Measurements from ENCODE around the gene CACNA1C. TPM values are rescaled to one million over a fixed set of nuclear protein-coding genes. Genes with fewer than 3 reads are reported as not detected.
"Not testable (repeated sequence)": the region's sequence is repeated elsewhere in the genome, so short reads cannot be mapped to it uniquely, and the experiment has no call there.

Gene CACNA1C
- polyA plus RNA-seq, 4 donors: 6.8 to 17.5 (median 9.5) TPM

DNA sequence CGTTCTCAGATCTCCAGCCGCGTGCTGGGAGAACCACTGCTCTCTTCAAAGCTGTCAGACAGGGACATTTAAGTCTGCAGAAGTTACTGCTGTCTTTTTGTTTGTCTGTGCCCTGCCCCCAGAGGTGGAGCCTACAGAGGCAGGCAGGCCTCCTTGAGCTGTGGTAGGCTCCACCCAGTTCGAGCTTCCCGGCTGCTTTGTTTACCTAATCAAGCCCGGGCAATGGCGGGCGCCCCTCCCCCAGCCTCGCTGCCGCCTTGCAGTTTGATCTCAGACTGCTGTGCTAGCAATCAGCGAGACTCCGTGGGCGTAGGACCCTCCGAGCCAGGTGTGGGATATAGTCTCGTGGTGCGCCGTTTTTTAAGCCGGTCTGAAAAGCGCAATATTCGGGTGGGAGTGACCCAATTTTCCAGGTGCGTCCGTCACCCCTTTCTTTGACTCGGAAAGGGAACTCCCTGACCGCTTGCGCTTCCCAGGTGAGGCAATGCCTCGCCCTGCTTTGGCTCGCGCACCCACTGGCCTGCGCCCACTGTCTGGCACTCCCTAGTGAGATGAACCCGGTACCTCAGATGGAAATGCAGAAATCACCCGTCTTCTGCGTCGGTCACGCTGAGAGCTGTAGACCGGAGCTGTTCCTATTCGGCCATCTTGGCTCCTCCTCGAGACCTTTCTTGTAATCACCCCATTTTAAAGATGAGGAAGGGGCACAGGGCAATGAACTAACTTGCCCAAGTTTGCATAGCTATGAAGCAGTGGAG, 83.1 kb downstream of the CACNA1C start:
- not testable (repeated sequence) for DNase-seq (ENCODE audit: low read depth in 4 of 4, low spot score in 3 of 4)

- DNase-seq (ENCODE audit: low read depth in 4 of 4, low spot score in 3 of 4): no peak
Measured at GRCh38 chr12:2136901-2137300, 84.1 kb downstream of the CACNA1C start.

DNA sequence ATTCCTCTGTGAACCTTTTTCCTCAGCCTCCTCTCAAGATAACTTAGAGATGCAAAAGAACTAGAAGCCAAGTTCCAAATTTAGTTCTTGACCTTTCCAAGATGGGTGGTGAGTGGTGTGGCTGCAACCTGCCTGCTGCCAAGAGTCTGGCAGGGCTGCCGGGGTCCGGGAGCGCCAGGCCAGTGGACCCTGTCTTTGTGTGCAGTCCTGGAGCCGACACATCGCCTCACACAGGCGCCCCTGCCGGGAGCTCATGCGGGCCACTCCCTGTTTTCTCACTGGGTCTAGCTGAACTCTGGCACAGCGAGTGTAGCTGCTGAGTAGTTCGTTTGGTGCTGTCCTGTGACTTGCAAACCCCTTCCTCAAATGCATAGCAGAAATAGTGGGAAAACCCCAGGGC, 84.9 kb downstream of the CACNA1C start:
- DNase-seq (ENCODE audit: low read depth in 4 of 4, low spot score in 3 of 4): no peak

GRCh38 chr12:2138294-2138693, 85.5 kb downstream of the CACNA1C start:
- no peak for DNase-seq (ENCODE audit: low read depth in 4 of 4, low spot score in 3 of 4)

- DNase-seq (ENCODE audit: low read depth in 4 of 4, low spot score in 3 of 4): no peak
Measured at GRCh38 chr12:2138871-2139308, 86.1 kb downstream of the CACNA1C start.

- DNase-seq (ENCODE audit: low read depth in 4 of 4, low spot score in 3 of 4): no peak
Measured at GRCh38 chr12:2139651-2140050, 86.9 kb downstream of the CACNA1C start.

DNA sequence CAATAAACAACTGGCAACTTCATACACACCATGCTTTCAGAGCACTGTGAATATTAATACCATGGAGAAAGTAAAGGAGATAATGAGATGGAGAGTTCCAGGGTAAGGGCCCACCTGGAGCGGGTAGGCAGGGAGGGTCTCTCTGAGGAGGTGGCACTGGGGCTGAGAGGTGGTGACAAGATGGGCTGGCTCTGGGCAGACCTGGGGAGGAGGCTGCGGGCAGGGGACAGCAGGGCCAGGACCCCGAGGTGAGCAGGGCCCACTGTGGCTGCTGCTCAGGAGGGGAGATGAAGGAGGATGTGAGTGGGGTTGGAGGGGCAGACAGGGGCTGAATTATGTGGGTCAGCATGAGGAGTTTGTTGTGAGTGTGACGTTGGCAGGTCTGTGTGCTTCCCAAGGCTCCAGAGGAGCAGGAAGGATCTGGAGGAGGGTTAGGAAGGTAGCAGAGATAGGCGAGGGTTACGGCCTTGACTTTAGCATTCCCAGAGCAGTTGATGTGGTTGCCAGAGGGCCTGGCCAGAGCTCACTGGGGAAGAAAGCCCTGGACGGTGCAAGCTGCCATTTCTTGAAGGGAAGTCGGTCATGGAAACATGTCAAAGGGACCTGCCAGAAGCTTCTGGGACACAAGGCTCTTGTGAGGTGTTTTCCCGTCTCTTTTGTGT, 88.2 kb downstream of the CACNA1C start:
- DNase-seq (ENCODE audit: low read depth in 4 of 4, low spot score in 3 of 4): no peak

DNA sequence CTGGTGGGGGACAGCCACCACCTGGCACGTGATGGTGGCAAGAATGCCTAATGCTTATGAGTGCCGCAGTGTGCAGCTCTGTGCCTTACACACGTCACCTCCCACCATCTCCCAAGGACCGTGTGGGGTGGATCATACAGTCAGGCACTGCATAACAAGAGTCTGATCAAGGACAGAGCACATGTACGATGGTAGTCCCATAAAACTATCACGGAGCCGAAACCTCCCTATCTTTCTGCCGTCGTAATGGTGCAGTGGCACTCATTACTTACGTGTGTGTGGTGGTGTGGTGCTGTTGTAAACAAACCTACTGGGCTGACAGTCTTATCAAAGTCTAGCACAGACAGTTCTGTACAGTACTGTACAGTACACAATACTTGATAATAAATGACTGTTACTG, 89.3 kb downstream of the CACNA1C start:
- no peak for DNase-seq (ENCODE audit: low read depth in 4 of 4, low spot score in 3 of 4)

DNA sequence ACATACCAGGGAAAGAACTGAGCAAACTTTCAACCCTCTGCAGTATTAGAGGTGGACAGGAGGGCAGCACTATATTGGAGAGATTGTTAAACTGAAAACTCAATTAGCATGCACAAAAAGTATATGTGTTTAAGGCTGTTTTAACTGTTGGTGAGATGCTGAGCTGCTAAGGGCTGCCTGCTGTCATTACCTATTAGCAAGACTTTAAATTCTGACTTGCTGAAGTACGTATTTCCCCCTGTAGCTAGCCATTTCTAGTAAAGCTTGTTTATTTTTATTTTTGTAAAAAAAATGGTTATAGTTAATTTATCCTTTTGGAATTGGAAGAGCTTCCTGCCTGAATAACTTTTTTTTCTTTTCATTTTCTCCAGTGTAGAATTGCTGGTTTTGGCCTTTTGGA, 92.2 kb downstream of the CACNA1C start:
- no peak for DNase-seq (ENCODE audit: low read depth in 4 of 4, low spot score in 3 of 4)

DNA sequence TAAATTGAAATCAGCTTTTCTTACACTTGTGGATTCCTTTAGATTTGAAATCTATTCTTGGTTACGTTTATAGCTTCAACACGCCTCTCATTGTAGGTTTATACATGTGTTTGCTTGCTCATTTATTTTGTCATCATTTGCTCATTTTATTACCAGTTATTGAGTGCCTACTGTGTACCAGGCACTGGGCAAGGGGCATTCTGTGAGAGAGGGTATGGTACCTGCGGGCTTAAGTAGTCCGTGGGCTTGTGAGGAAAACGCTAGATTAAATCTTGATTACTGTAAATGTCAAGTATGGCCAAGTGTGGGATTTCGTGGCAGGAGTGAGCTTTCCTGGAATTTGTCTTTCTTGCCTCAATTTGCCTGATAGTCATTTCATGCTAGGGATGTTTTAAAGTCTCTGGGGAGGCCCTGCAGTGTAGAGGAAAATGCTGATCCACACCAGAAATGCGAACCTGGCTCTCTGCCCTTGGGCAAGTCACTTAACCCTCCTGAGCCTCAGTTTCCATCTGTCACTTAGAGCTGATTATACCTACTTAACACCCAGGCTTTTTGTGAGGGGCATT, 92.7 kb downstream of the CACNA1C start:
- DNase-seq (ENCODE audit: low read depth in 4 of 4, low spot score in 3 of 4): no peak

DNA sequence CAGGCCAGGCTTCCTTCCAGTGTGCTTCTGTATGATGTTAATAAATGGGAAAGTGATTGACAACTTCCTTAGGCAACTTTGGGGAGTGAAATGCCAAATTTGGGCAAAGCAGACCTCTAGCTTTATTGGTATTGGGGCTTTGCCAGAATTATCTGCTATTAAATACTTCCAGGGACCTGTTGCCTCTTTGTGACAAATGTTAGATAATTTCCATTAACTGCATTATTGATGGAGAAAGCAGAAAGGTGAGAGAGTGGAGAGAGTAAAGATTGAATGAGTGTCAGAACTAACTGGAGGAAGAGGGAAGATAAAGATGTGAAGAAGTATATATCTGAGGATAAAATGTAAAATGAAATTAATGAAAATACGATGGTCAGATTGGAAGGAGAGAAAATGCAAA, 94.5 kb downstream of the CACNA1C start:
- no peak for DNase-seq (ENCODE audit: low read depth in 4 of 4, low spot score in 3 of 4)

DNA sequence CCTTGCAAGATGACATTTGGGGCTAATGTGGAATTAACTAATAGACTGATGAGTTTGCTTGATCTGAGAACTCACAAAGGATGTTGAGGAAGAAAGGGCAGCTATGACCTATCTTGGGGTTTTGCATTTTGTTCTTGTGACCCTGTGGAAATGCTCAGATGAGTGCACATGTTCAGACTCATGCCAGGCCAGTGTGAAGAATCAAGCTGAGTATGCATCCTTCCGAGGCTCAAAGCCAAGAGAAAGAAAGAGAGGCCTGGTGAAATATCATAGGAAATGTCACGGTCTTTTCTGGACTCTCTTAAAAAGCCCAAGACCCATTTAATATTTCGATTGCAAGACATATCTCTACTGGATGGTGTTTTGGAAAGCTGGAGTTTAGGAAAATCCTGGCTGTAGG, 96.3 kb downstream of the CACNA1C start:
- no peak for DNase-seq (ENCODE audit: low read depth in 4 of 4, low spot score in 3 of 4)

- no peak for DNase-seq (ENCODE audit: low read depth in 4 of 4, low spot score in 3 of 4)
Measured at GRCh38 chr12:2150833-2151232, 98.0 kb downstream of the CACNA1C start.

GRCh38 chr12:2151391-2151790, 98.6 kb downstream of the CACNA1C start:
- no peak for DNase-seq (ENCODE audit: low read depth in 4 of 4, low spot score in 3 of 4)

DNA sequence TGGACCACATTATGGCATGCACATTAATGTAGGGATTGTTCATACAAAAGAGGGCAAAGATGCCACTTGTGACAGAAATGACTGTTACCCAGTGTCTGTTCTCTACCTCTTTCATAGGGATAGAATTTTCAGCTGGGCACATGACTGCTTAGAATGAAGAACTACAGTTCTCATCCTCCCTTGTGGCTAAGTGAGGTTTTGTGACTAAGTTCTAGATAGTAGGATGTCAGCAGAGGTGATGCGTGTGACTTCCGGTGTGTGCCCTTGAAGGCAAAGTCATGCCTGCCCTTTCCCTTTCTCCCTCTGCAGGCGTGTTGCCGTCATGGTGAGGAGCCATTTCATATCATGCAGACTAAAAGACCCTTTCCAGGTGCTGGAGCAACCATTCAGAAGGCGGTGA, 99.3 kb downstream of the CACNA1C start:
- no peak for DNase-seq (ENCODE audit: low read depth in 4 of 4, low spot score in 3 of 4)

DNA sequence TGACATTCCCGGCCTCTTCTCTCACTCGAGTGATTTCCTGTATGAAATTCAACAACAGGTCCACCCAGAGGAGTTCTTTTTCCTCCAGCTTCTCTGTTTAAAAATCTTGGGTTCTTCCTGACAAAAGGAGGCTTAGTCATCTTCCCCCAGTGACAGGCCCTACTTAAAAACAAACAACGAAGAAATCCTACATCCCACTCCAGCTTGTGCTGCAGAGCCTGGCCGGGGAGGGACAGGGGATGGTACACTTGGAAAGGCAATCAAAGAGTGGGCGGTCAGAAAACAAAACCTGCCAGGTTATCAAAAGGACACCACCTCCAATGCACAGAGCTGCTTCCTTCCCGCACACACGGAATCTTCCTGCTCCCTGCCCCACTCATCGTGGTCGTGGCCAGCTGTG, 101.3 kb downstream of the CACNA1C start:
- no peak for DNase-seq (ENCODE audit: low read depth in 4 of 4, low spot score in 3 of 4)

DNA sequence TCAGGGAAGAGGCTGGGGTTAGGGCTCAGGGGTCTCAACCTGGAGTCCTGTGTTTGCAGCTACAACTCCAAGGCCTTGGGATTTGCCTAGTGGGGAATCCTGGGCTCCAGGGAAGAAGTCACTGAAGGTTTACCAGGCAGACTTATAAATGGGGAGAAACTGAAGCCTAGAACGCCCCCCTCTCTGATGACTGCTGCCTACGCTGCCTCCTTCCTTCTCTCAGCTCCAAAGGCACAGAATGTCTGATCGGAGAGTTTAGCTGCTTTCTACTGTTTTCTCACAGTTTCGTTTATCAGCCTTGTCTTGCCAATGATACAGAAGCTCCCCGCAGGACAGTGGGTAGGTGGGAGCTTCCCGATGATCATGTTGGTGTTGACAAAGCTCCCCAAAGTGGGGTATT, 101.7 kb downstream of the CACNA1C start:
- DNase-seq (ENCODE audit: low read depth in 4 of 4, low spot score in 3 of 4): no peak

DNA sequence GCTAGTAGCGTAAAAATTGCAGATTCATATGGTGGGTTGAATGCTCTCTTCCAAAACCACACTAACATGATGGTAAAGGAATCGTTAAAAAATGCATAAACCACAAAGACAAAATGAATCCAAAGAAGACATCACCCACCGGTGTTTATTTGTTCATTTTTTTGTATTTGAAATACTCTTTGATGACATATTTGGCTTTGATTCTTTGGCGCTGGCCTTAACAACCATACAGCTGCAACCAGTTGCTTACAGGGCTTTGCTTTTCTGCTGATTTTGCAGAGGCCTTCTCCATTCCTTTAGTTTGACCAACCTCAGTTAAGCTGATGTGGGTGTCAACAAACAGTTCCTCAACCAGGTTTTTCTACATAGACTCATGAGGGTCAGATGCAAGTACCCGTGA, 103.5 kb downstream of the CACNA1C start:
- DNase-seq (ENCODE audit: low read depth in 4 of 4, low spot score in 3 of 4): no peak

- DNase-seq (ENCODE audit: low read depth in 4 of 4, low spot score in 3 of 4): no peak
Measured at GRCh38 chr12:2160043-2160442, 107.3 kb downstream of the CACNA1C start.

- no peak for DNase-seq (ENCODE audit: low read depth in 4 of 4, low spot score in 3 of 4)
Measured at GRCh38 chr12:2161473-2161872, 108.7 kb downstream of the CACNA1C start.

- no peak for DNase-seq (ENCODE audit: low read depth in 4 of 4, low spot score in 3 of 4)
Measured at GRCh38 chr12:2163177-2163941, 110.6 kb downstream of the CACNA1C start.
